HEK293T (cell line): ENCODE results near the gene UBE4A.

ENCODE experiments used
- ARNT ChIP-seq: fragments of 450-650 bp; IDR thresholded peaks from 2 replicates; pipeline ENCODE4 v1.6.1; 2017; ENCODE audit warnings: mild to moderate bottlenecking
- BHLHE40 ChIP-seq: fragments of 450-650 bp; IDR thresholded peaks from 2 replicates; pipeline ENCODE4 v1.6.1; 2016; ENCODE audit warnings: mild to moderate bottlenecking, moderate library complexity, borderline replicate concordance
- ELF4 ChIP-seq: fragments of 450-650 bp; IDR thresholded peaks from 2 replicates; pipeline ENCODE4 v1.6.1; 2017; ENCODE audit warnings: antibody characterized with exemption
- FOXA1 ChIP-seq: fragments of 450-650 bp; IDR thresholded peaks from 2 replicates; pipeline ENCODE4 v1.6.1; 2016; ENCODE audit warnings: mild to moderate bottlenecking
- FOXK2 ChIP-seq: fragments of 450-650 bp; IDR thresholded peaks from 2 replicates; pipeline ENCODE4 v1.6.1; 2016; ENCODE audit warnings: mild to moderate bottlenecking
- FOXM1 ChIP-seq: fragments of 450-650 bp; IDR thresholded peaks from 2 replicates; pipeline ENCODE4 v1.6.1; 2017; ENCODE audit warnings: mild to moderate bottlenecking, borderline replicate concordance
- HDGF ChIP-seq: fragments of 450-650 bp; IDR thresholded peaks from 2 replicates; pipeline ENCODE4 v1.6.1; 2017; ENCODE audit warnings: antibody characterized with exemption, borderline replicate concordance
- L3MBTL2 ChIP-seq: fragments of 450-650 bp; conservative IDR thresholded peaks from 2 replicates; pipeline ENCODE4 v1.6.1; 2016; ENCODE audit warnings: mild to moderate bottlenecking
- NFRKB ChIP-seq: fragments of 450-650 bp; IDR thresholded peaks from 2 replicates; pipeline ENCODE4 v1.6.1; 2016; ENCODE audit warnings: mild to moderate bottlenecking, moderate library complexity
- SP1 ChIP-seq: fragments of 450-650 bp; IDR thresholded peaks from 2 replicates; pipeline ENCODE4 v1.6.1; 2017
- TARDBP ChIP-seq: fragments of 450-650 bp; IDR thresholded peaks from 2 replicates; pipeline ENCODE4 v1.6.1; 2016
- ZNF384 ChIP-seq: fragments of 450-650 bp; IDR thresholded peaks from 2 replicates; pipeline ENCODE4 v1.6.1; 2016

DNA sequence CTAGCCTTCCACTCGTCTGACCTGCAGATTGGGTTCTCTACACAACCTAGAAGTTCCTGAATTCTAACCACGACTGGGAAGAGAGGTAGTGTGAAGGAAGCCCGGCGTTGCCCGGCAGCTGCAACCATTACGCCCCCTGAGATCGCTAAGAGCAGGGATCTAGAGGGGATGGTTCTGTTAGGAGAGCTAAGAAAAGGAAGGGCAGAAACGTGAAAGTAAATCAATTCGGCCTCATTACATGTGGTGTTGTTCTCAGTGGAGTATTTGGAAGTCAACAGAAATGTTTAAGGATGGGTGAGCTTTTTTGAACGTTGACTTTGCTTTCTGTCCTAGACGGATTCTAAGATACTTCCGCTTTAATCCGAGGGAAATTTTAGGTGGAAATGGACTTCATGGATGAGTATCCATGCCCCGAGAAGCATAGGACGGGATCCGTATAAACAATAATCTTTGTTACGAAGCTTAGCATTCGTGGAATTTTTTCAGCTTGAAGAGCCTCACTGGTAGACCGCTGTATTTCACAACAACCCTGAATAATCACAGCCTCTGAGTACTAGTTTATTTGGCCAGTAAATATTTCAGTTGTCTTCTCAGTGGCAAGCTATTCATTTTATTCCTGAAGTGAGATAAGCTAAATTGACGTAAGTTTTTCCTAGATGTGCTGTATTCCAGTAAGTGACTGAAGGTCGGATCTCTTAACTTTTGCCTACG lies 42.6 kb downstream of the UBE4A start:
- TF ChIP-seq ELF4 (no peak), NFRKB (no peak), TARDBP (no peak), BHLHE40 (no peak), FOXK2 (no peak), HDGF (no peak), SP1 (no peak), L3MBTL2 (no peak), ARNT (no peak), FOXM1 (no peak), FOXA1 (no peak), ZNF384 (no peak)
